Measurements from ENCODE around the gene POLN. TPM values are rescaled to one million over a fixed set of nuclear protein-coding genes. Genes with fewer than 3 reads are reported as not detected.

POLN gene
- total and polyA plus RNA-seq, 3 experiments from 2014 or later = 0.55 to 1.6 (median 1.5) TPM

DNA sequence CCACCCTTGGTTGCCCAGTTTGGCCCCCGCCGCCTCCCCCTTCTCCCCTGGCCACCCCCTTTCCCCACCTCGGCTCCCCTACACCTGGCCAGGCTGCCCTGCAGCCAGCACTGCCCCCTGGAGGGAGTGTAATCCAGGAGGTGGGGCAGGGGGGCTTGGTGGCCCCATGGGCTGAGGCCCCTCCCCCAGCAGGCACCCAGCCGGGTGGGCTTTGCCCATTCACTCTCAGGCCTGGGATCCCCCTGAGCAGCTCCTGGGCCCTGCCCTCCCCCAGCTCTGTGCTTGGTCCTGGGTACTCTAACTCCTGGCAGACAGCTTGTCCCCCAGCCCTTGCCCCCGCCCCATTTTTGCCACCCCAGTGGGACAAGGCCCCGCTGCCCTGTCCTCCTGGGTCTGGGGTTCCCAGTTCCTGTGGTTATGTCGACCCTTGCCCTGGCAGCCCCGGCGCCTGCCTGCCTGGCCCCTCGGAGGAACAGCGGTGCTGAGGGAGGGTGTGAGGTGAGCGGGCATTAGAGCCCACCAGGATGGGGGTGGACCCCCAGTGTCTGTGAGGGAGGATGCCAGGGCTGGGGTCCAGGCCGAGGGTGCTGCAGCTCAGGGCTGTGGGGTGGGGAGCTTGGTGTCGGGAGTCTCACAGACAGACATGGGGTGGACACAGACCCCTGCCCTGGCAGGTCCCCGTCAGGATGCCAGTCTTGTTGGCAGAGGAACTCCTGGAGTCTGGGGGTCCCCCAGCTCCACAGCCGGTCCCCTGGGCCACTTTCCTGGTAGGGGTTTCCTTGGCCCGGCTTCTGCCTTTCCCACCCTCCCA is 172.6 kb downstream of the POLN start:
- Mint-ChIP-seq H3K9me3 (no peaks in the 10 kb centered on the region), H3K27me3 (no peaks in the 10 kb centered on the region), H3K36me3 (no peaks in the 10 kb centered on the region), H3K4me3 (no peak overlapping the region), H3K4me1 (no peaks in the 10 kb centered on the region), H3K27ac (no peak overlapping the region)
- ChIA-PET POLR2A (no interaction called here), CTCF (no interaction called here)
- peak in 1 of 5 donors; percentile 41 for DNase-seq
- Histone ChIP-seq H3K27ac (ENCODE audit: low read depth, low read length) (no peak overlapping the region), H3K4me1 (ENCODE audit: insufficient read depth, low read length) (no peaks in the 10 kb centered on the region), H3K9me3 (ENCODE audit: low read length) (no peaks in the 10 kb centered on the region), H3K4me3 (ENCODE audit: low read length) (no peak overlapping the region), H3K36me3 (ENCODE audit: insufficient read depth, low read length) (no peaks in the 10 kb centered on the region), H3K27me3 (ENCODE audit: insufficient read depth, low read length, poor library complexity, severe bottlenecking) (no peaks in the 10 kb centered on the region)

DNA sequence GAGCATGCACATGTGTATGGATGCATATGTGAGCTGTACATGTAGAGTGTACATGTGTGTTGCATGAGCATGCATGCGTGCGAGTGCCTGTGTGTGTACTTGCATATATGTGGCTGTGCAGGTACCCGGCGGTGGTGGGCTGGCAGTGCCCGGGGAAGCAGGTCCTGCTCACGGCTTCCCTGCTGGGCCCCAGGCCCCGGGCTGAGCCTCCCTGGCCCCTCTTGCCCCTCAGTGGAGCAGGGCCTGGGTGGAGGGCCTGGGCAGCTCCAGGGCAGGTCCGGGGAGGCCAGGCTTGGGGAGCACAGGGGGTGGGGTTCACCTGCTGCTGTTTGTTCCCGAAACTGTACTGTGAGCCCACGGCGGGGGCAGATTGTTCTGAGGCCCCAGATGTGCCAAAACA is 173.4 kb downstream of the POLN start:
- no peak overlapping the region for H3K4me3 ChIP-seq (ENCODE audit: low read length)
- H3K4me3 Mint-ChIP-seq = no peak overlapping the region
- no peaks in the 10 kb centered on the region for H3K36me3 Mint-ChIP-seq
- no peaks in the 10 kb centered on the region for H3K9me3 ChIP-seq (ENCODE audit: low read length)
- H3K27me3 ChIP-seq (ENCODE audit: insufficient read depth, low read length, poor library complexity, severe bottlenecking) = no peaks in the 10 kb centered on the region
- H3K4me1 ChIP-seq (ENCODE audit: insufficient read depth, low read length) = no peaks in the 10 kb centered on the region
- CTCF ChIA-PET = no interaction called here
- no peaks in the 10 kb centered on the region for H3K36me3 ChIP-seq (ENCODE audit: insufficient read depth, low read length)
- no peaks in the 10 kb centered on the region for H3K4me1 Mint-ChIP-seq
- no peak overlapping the region for H3K27ac ChIP-seq (ENCODE audit: low read depth, low read length)
- DNase-seq = peak in 1 of 5 donors; percentile 5
- no peaks in the 10 kb centered on the region for H3K9me3 Mint-ChIP-seq
- H3K27me3 Mint-ChIP-seq = no peaks in the 10 kb centered on the region
- H3K27ac Mint-ChIP-seq = no peak overlapping the region
- POLR2A ChIA-PET = no interaction called here

- Histone ChIP-seq H3K9me3 (ENCODE audit: low read length) (no peaks in the 10 kb centered on the region), H3K36me3 (ENCODE audit: insufficient read depth, low read length) (no peaks in the 10 kb centered on the region), H3K4me1 (ENCODE audit: insufficient read depth, low read length) (no peaks in the 10 kb centered on the region), H3K27me3 (ENCODE audit: insufficient read depth, low read length, poor library complexity, severe bottlenecking) (no peaks in the 10 kb centered on the region), H3K4me3 (ENCODE audit: low read length) (no peak overlapping the region), H3K27ac (ENCODE audit: low read depth, low read length) (no peak overlapping the region)
- CTCF ChIA-PET = no interaction called here
- DNase-seq = peak in 1 of 5 donors; percentile 10
- no peaks in the 10 kb centered on the region for H3K27me3 Mint-ChIP-seq
- H3K9me3 Mint-ChIP-seq = no peaks in the 10 kb centered on the region
- H3K36me3 Mint-ChIP-seq = no peaks in the 10 kb centered on the region
- POLR2A ChIA-PET = no interaction called here
- peak overlapping the region in 1 of 8 donors; percentile 87 for H3K27ac Mint-ChIP-seq
- H3K4me1 Mint-ChIP-seq = no peaks in the 10 kb centered on the region
- H3K4me3 Mint-ChIP-seq = no peak overlapping the region
Measured at GRCh38 chr4:2068198-2068470, 173.8 kb downstream of the POLN start.

DNA sequence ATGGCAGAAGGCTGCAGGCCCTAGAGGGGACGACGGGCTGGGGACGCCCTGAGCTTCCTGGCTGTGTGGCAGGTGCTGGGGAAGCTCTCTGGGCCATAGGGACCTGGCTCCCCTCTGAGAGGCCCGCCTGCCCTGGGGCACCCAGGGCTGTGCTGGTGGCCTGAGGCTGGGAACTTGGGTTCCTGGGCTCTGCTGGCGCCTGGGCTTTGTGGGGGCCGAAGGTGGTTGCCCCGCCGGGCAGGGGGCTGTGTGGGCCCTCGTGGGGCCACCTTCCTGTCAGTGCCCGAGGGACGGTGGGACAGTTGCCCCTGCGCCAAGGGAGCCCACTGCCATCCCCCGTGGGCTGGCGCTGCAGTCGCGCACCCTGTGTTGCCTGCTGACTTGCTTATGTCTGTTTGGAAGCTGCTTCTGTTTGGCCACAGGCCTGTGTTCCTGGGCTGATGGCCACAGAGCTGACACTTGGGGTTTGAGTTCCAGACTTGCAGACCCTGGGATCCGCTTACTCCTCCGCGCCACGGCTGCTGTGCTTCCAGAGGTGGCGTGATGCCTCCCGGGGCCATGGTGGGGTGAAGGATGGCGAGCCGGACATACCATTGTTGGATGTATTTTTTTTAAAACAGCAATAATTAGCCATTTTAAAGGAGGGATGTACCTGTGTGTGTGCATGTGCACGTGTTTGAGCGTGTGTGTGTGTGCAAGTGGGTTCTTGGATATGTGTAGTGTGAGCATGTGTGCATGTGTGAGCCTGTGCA is 174.3 kb downstream of the POLN start:
- H3K27ac ChIP-seq (ENCODE audit: low read depth, low read length) = no peak overlapping the region
- no peaks in the 10 kb centered on the region for H3K9me3 ChIP-seq (ENCODE audit: low read length)
- peak in 1 of 5 donors; percentile 26 for DNase-seq
- CTCF ChIA-PET = no interaction called here
- no peaks in the 10 kb centered on the region for H3K36me3 Mint-ChIP-seq
- no peak overlapping the region for H3K4me3 Mint-ChIP-seq
- H3K27me3 Mint-ChIP-seq = no peaks in the 10 kb centered on the region
- POLR2A ChIA-PET = no interaction called here
- H3K9me3 Mint-ChIP-seq = no peaks in the 10 kb centered on the region
- H3K4me1 Mint-ChIP-seq = no peaks in the 10 kb centered on the region
- H3K36me3 ChIP-seq (ENCODE audit: insufficient read depth, low read length) = no peaks in the 10 kb centered on the region
- H3K27ac Mint-ChIP-seq = peak overlapping the region in 1 of 8 donors; percentile 87
- no peak overlapping the region for H3K4me3 ChIP-seq (ENCODE audit: low read length)
- H3K27me3 ChIP-seq (ENCODE audit: insufficient read depth, low read length, poor library complexity, severe bottlenecking) = no peaks in the 10 kb centered on the region
- H3K4me1 ChIP-seq (ENCODE audit: insufficient read depth, low read length) = no peaks in the 10 kb centered on the region

GRCh38 chr4:2066571-2067445 is 175.1 kb downstream of the POLN start:
- no peaks in the 10 kb centered on the region for H3K27me3 ChIP-seq (ENCODE audit: insufficient read depth, low read length, poor library complexity, severe bottlenecking)
- H3K9me3 ChIP-seq (ENCODE audit: low read length) = no peaks in the 10 kb centered on the region
- no peak overlapping the region for H3K4me3 ChIP-seq (ENCODE audit: low read length)
- ChIA-PET CTCF (no interaction called here), POLR2A (no interaction called here)
- no peaks in the 10 kb centered on the region for H3K4me1 ChIP-seq (ENCODE audit: insufficient read depth, low read length)
- H3K36me3 ChIP-seq (ENCODE audit: insufficient read depth, low read length) = no peaks in the 10 kb centered on the region
- Mint-ChIP-seq H3K27me3 (peaks cover 2 to 4% of the 10 kb centered on the region in 2 donors), H3K4me1 (no peaks in the 10 kb centered on the region), H3K9me3 (no peaks in the 10 kb centered on the region), H3K27ac (no peak overlapping the region), H3K4me3 (no peak overlapping the region), H3K36me3 (no peaks in the 10 kb centered on the region)
- peak in 1 of 5 donors; percentile 31 for DNase-seq
- H3K27ac ChIP-seq (ENCODE audit: low read depth, low read length) = no peak overlapping the region

DNA sequence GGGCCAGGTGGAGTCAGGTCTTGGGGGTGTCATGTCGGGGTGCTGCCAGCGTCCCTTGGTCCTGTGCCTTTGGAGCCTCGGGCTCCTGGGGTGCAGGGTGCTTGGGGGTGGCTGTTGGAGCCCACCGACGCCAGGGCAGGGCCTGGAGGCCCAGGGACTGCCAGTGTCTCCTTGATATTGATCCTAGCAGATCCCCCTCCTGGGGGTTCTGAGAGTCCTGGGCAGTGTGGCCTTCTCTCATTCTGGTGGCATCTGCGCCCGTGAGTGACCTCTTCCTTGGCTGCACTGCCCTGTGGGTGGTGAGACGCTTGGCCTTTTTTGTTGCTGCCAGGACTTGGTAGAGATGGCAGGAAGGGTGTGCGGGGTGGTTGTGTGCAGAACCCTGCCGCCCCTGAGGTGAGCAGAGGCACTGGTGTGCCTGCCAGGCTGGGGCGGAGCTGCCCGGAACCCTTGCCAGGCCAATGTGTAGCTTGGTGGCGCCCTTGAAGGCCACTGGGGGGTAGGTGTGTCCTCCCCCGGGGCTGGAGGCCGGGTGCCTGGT is 175.8 kb downstream of the POLN start:
- H3K27ac Mint-ChIP-seq = no peak overlapping the region

DNA sequence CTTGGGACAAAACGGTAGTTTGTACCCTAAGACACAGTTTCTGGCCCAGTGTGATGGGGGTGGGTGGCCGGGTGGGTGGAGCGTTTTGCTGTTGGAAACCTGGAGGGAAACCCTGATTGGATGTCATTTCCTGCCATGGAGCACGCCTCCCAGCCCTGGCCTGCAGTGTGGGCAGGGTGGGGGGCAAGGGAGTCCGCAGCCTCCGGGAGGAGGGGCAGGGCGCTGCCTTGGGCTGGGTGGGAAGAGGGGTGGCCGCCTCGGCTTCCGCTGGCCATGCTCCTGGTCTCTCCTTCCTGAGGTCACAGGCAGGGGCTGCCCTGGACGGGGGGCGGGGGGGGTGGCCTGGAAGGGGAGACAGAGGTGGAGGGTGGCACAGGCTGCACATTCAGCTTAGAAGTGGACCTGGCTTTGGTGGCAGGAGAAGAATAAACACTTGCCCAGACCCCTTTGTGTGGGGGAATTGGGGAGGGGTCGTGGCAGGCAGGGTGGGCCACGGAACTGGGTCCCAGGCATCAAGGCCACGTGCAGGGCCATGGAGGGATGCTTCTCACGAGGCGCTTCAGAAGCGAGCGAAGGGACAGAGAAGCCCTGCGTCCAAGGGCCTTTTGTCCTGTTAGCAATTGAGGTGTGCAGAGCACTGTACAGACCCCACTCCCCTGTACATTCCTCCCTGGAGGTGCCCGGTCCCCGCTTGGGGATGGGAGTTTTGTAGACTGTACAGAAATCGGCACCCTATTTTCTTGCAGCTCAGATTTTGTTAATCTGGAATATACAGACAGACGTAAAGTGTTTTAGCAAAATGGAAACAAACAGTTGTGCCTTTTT is 176.6 kb downstream of the POLN start:
- DNase-seq = peak in 1 of 5 donors; percentile 30
- Histone ChIP-seq H3K4me3 (ENCODE audit: low read length) (no peak overlapping the region), H3K27ac (ENCODE audit: low read depth, low read length) (no peak overlapping the region), H3K27me3 (ENCODE audit: insufficient read depth, low read length, poor library complexity, severe bottlenecking) (no peaks in the 10 kb centered on the region), H3K36me3 (ENCODE audit: insufficient read depth, low read length) (no peaks in the 10 kb centered on the region), H3K4me1 (ENCODE audit: insufficient read depth, low read length) (no peaks in the 10 kb centered on the region), H3K9me3 (ENCODE audit: low read length) (no peaks in the 10 kb centered on the region)
- Mint-ChIP-seq H3K4me1 (no peaks in the 10 kb centered on the region), H3K4me3 (no peak overlapping the region), H3K36me3 (no peaks in the 10 kb centered on the region), H3K9me3 (no peaks in the 10 kb centered on the region), H3K27me3 (peaks cover 4 to 7% of the 10 kb centered on the region in 2 donors), H3K27ac (peak overlapping the region in 1 of 8 donors; percentile 50)
- ChIA-PET POLR2A (no interaction called here), CTCF (no interaction called here)

More for the DNA sequence above, 175.8 kb downstream of the POLN start:
- Mint-ChIP-seq H3K4me3 (no peak overlapping the region), H3K36me3 (no peaks in the 10 kb centered on the region), H3K9me3 (no peaks in the 10 kb centered on the region), H3K27me3 (peaks cover 4 to 7% of the 10 kb centered on the region in 2 donors), H3K4me1 (no peaks in the 10 kb centered on the region)
- no peaks in the 10 kb centered on the region for H3K4me1 ChIP-seq (ENCODE audit: insufficient read depth, low read length)
- H3K27me3 ChIP-seq (ENCODE audit: insufficient read depth, low read length, poor library complexity, severe bottlenecking) = no peaks in the 10 kb centered on the region
- ChIA-PET POLR2A (no interaction called here), CTCF (no interaction called here)
- no peak overlapping the region for H3K27ac ChIP-seq (ENCODE audit: low read depth, low read length)
- H3K4me3 ChIP-seq (ENCODE audit: low read length) = no peak overlapping the region
- no peaks in the 10 kb centered on the region for H3K36me3 ChIP-seq (ENCODE audit: insufficient read depth, low read length)
- H3K9me3 ChIP-seq (ENCODE audit: low read length) = no peaks in the 10 kb centered on the region
- DNase-seq = peak in 1 of 5 donors; percentile 39

Data from CD8-positive, alpha-beta memory T cell (primary cell).